Mononuclear cell (primary cell): ENCODE measurements around the gene S1PR2. TPM values are rescaled to one million over a fixed set of nuclear protein-coding genes. Genes with fewer than 3 reads are reported as not detected.
"Not testable (repeated sequence)": the region's sequence is repeated elsewhere in the genome, so short reads cannot be mapped to it uniquely, and the experiment has no call there.

ENCODE experiments used
- H3K27me3 ChIP-seq: 2 replicates; pipeline ENCODE4 v1.6.0; 2011; ENCODE audit warnings: low read length, control low read depth; ENCODE audit not compliant: insufficient read depth
- H3K4me1 ChIP-seq: 2 replicates; pipeline ENCODE4 v1.5.1; 2011; ENCODE audit warnings: mild to moderate bottlenecking, low read length, control low read depth; ENCODE audit not compliant: insufficient read depth
- H3K4me3 ChIP-seq: 2 replicates; pipeline ENCODE4 v1.5.1; 2011; ENCODE audit warnings: mild to moderate bottlenecking, low read length, moderate library complexity
- H3K9me3 ChIP-seq: 2 replicates; pipeline ENCODE4 v1.5.1; 2011; ENCODE audit warnings: low read depth, mild to moderate bottlenecking, control low read depth, low read length
- total RNA-seq: library from RNA; depleted of rRNA; stranded (reverse); fragments of >200 nt; gene quantifications from one replicate; pipeline ENCODE4 v1.2.3, GENCODE V29; 2012

Gene S1PR2
- total RNA-seq, 1 donor: 5.6 TPM

- no peak overlapping the region for H3K4me3 ChIP-seq
- H3K27me3 ChIP-seq: no peaks in the 10 kb centered on the region
- peaks cover 26% of the 10 kb centered on the region for H3K4me1 ChIP-seq
- no peaks in the 10 kb centered on the region for H3K9me3 ChIP-seq
These were observed 6.6 kb upstream of the S1PR2 start for GRCh38 chr19:10237702-10238101.

- peaks cover 29% of the 10 kb centered on the region for H3K4me1 ChIP-seq
- H3K9me3 ChIP-seq, H3K4me3 ChIP-seq, H3K27me3 ChIP-seq: not testable (repeated sequence)
These were observed 4.3 kb upstream of the S1PR2 start for GRCh38 chr19:10235409-10235808.

- H3K4me1 ChIP-seq: peaks cover 33% of the 10 kb centered on the region
These were observed 3.9 kb upstream of the S1PR2 start for GRCh38 chr19:10235003-10235402.

GRCh38 chr19:10233946-10234345 lies 2.8 kb upstream of the S1PR2 start:
- Histone ChIP-seq H3K4me3 (no peak overlapping the region), H3K9me3 (no peaks in the 10 kb centered on the region), H3K4me1 (peaks cover 42% of the 10 kb centered on the region), H3K27me3 (no peaks in the 10 kb centered on the region)

More at GRCh38 chr19:10235003-10235402, 3.9 kb upstream of the S1PR2 start:
- H3K4me3 ChIP-seq: no peak overlapping the region
- no peaks in the 10 kb centered on the region for H3K9me3 ChIP-seq
- H3K27me3 ChIP-seq: no peaks in the 10 kb centered on the region

- Histone ChIP-seq H3K4me1 (peaks cover 46% of the 10 kb centered on the region), H3K27me3 (no peaks in the 10 kb centered on the region), H3K9me3 (no peaks in the 10 kb centered on the region), H3K4me3 (no peak overlapping the region)
These were observed 589 bp upstream of the S1PR2 start for GRCh38 chr19:10231612-10232228.

GRCh38 chr19:10230173-10230860 lies 814 bp downstream of the S1PR2 start:
- H3K4me3 ChIP-seq: peak overlapping the region; percentile 60
- H3K27me3 ChIP-seq: no peaks in the 10 kb centered on the region
- no peaks in the 10 kb centered on the region for H3K9me3 ChIP-seq
- peaks cover 32% of the 10 kb centered on the region for H3K4me1 ChIP-seq

GRCh38 chr19:10228920-10229319 lies 2.2 kb downstream of the S1PR2 start:
- H3K9me3 ChIP-seq: no peaks in the 10 kb centered on the region

GRCh38 chr19:10228393-10228792 lies 2.7 kb downstream of the S1PR2 start:
- Histone ChIP-seq H3K27me3 (no peaks in the 10 kb centered on the region), H3K9me3 (no peaks in the 10 kb centered on the region), H3K4me3 (no peak overlapping the region), H3K4me1 (peaks cover 25% of the 10 kb centered on the region)

More at GRCh38 chr19:10228920-10229319, 2.2 kb downstream of the S1PR2 start:
- Histone ChIP-seq H3K4me3 (no peak overlapping the region), H3K27me3 (no peaks in the 10 kb centered on the region), H3K4me1 (peaks cover 25% of the 10 kb centered on the region)

GRCh38 chr19:10227026-10227971 lies 3.8 kb downstream of the S1PR2 start:
- no peak overlapping the region for H3K4me3 ChIP-seq
- no peaks in the 10 kb centered on the region for H3K9me3 ChIP-seq
- H3K27me3 ChIP-seq: no peaks in the 10 kb centered on the region
- peaks cover 30% of the 10 kb centered on the region for H3K4me1 ChIP-seq

GRCh38 chr19:10226376-10227025 lies 4.6 kb downstream of the S1PR2 start:
- no peaks in the 10 kb centered on the region for H3K27me3 ChIP-seq

GRCh38 chr19:10226021-10226375 lies 5.1 kb downstream of the S1PR2 start:
- H3K4me1 ChIP-seq: peaks cover 32% of the 10 kb centered on the region
- no peak overlapping the region for H3K4me3 ChIP-seq
- H3K9me3 ChIP-seq: no peaks in the 10 kb centered on the region
- no peaks in the 10 kb centered on the region for H3K27me3 ChIP-seq

More at GRCh38 chr19:10226376-10227025, 4.6 kb downstream of the S1PR2 start:
- no peak overlapping the region for H3K4me3 ChIP-seq
- H3K4me1 ChIP-seq: peaks cover 32% of the 10 kb centered on the region
- H3K9me3 ChIP-seq: no peaks in the 10 kb centered on the region

- Histone ChIP-seq H3K4me3 (no peak overlapping the region), H3K9me3 (no peaks in the 10 kb centered on the region), H3K4me1 (peaks cover 19% of the 10 kb centered on the region), H3K27me3 (no peaks in the 10 kb centered on the region)
These were observed 6.8 kb downstream of the S1PR2 start for GRCh38 chr19:10224337-10224736.

GRCh38 chr19:10223488-10224213 lies 7.5 kb downstream of the S1PR2 start:
- H3K9me3 ChIP-seq: no peaks in the 10 kb centered on the region
- H3K4me1 ChIP-seq: peaks cover 13% of the 10 kb centered on the region
- no peak overlapping the region for H3K4me3 ChIP-seq
- no peaks in the 10 kb centered on the region for H3K27me3 ChIP-seq

GRCh38 chr19:10222201-10222890 lies 8.8 kb downstream of the S1PR2 start:
- Histone ChIP-seq H3K27me3 (no peaks in the 10 kb centered on the region), H3K4me1 (peaks cover 7% of the 10 kb centered on the region), H3K4me3 (no peak overlapping the region), H3K9me3 (no peaks in the 10 kb centered on the region)
